ENCODE results near the gene CYB561. TPM values are rescaled to one million over a fixed set of nuclear protein-coding genes. Genes with fewer than 3 reads are reported as not detected.

The CYB561 gene
- total and polyA plus RNA-seq, 3 experiments from 2014 or later, result 14.3 to 42.7 (median 16.6) TPM

- CTCF ChIA-PET, result interaction anchor here (0.9 to 10.0 kb wide), 5 partner anchors 10 to 182 kb away, joined by 3 to 206 read pairs (median 5); partner anchors contain the start of gene ACE
- no peaks in the 10 kb centered on the region for H3K27me3 Mint-ChIP-seq
- H3K4me3 ChIP-seq (ENCODE audit: low read length), result no peak overlapping the region
- peaks cover 46 to 79% (median 48%) of the 10 kb centered on the region in 3 donors for H3K4me1 Mint-ChIP-seq
- peaks cover 46% of the 10 kb centered on the region for H3K4me1 ChIP-seq (ENCODE audit: insufficient read depth, low read length)
- DNase-seq, result no peak
- peaks cover 2 to 28% (median 6%) of the 10 kb centered on the region in 3 donors for H3K36me3 Mint-ChIP-seq
- no peaks in the 10 kb centered on the region for H3K27me3 ChIP-seq (ENCODE audit: insufficient read depth, low read length, poor library complexity, severe bottlenecking)
- no peak overlapping the region for H3K27ac ChIP-seq (ENCODE audit: low read depth, low read length)
- no peaks in the 10 kb centered on the region for H3K9me3 ChIP-seq (ENCODE audit: low read length)
- peak overlapping the region in 7 of 8 donors; percentile 22 to 88 (median 54) for H3K27ac Mint-ChIP-seq
- no peaks in the 10 kb centered on the region for H3K9me3 Mint-ChIP-seq
- POLR2A ChIA-PET, result interaction anchor here (0.5 to 2.9 kb wide), 2 partner anchors 11 to 179 kb away, joined by 3 to 17 read pairs; no protein-coding TSS in a partner anchor
- no peak overlapping the region for H3K4me3 Mint-ChIP-seq
- H3K36me3 ChIP-seq (ENCODE audit: insufficient read depth, low read length), result no peaks in the 10 kb centered on the region
Measured at GRCh38 chr17:63429766-63430165, 16.3 kb downstream of the CYB561 start.

GRCh38 chr17:63426917-63427308 lies 19.2 kb downstream of the CYB561 start:
- H3K27ac ChIP-seq (ENCODE audit: low read depth, low read length), result no peak overlapping the region
- Mint-ChIP-seq H3K36me3 (peaks cover 0 to 6% (median 0%) of the 10 kb centered on the region in 3 donors), H3K4me1 (peaks cover 32 to 54% (median 35%) of the 10 kb centered on the region in 3 donors), H3K27ac (peak overlapping the region; percentile 81 to 90 (median 86)), H3K4me3 (peak overlapping the region in 5 of 7 donors; percentile 9 to 75 (median 70)), H3K27me3 (no peaks in the 10 kb centered on the region), H3K9me3 (no peaks in the 10 kb centered on the region)
- no peaks in the 10 kb centered on the region for H3K9me3 ChIP-seq (ENCODE audit: low read length)
- no peaks in the 10 kb centered on the region for H3K36me3 ChIP-seq (ENCODE audit: insufficient read depth, low read length)
- CTCF ChIA-PET, result interaction anchor here (1.2 to 10.0 kb wide), 11 partner anchors 8 to 283 kb away, joined by 4 to 206 read pairs (median 9); partner anchors contain the start of gene ACE
- H3K4me3 ChIP-seq (ENCODE audit: low read length), result no peak overlapping the region
- POLR2A ChIA-PET, result interaction anchor here (0.7 to 1.8 kb wide), 4 partner anchors 50 to 271 kb away, joined by 3 to 9 read pairs (median 4); partner anchors contain the start of gene ACE
- H3K27me3 ChIP-seq (ENCODE audit: insufficient read depth, low read length, poor library complexity, severe bottlenecking), result no peaks in the 10 kb centered on the region
- peaks cover 32% of the 10 kb centered on the region for H3K4me1 ChIP-seq (ENCODE audit: insufficient read depth, low read length)
- no peak for DNase-seq

- Histone ChIP-seq H3K27me3 (ENCODE audit: insufficient read depth, low read length, poor library complexity, severe bottlenecking) (no peaks in the 10 kb centered on the region), H3K27ac (ENCODE audit: low read depth, low read length) (no peak overlapping the region), H3K4me3 (ENCODE audit: low read length) (no peak overlapping the region), H3K9me3 (ENCODE audit: low read length) (no peaks in the 10 kb centered on the region), H3K36me3 (ENCODE audit: insufficient read depth, low read length) (no peaks in the 10 kb centered on the region), H3K4me1 (ENCODE audit: insufficient read depth, low read length) (peaks cover 32% of the 10 kb centered on the region)
- Mint-ChIP-seq H3K9me3 (no peaks in the 10 kb centered on the region), H3K27me3 (no peaks in the 10 kb centered on the region), H3K4me3 (peak overlapping the region in 3 of 7 donors; percentile 70 to 75 (median 71)), H3K36me3 (peaks cover 0 to 7% (median 0%) of the 10 kb centered on the region in 3 donors), H3K27ac (peak overlapping the region in 6 of 8 donors; percentile 51 to 90 (median 82)), H3K4me1 (peaks cover 32 to 52% (median 35%) of the 10 kb centered on the region in 3 donors)
- DNase-seq, result no peak
- ChIA-PET CTCF (interaction anchor here (0.6 to 10.0 kb wide), 37 partner anchors 9 to 296 kb away, joined by 3 to 206 read pairs (median 4); partner anchors contain the start of genes ACE, CYB561, DCAF7 and MAP3K3), POLR2A (interaction anchor here (0.7 to 1.8 kb wide), 5 partner anchors 8 to 269 kb away, joined by 3 to 9 read pairs (median 6); partner anchors contain the start of gene ACE)
Measured at GRCh38 chr17:63426041-63426916, 19.8 kb downstream of the CYB561 start.

- Mint-ChIP-seq H3K36me3 (peaks cover 0 to 14% (median 0%) of the 10 kb centered on the region in 3 donors), H3K9me3 (no peaks in the 10 kb centered on the region), H3K4me3 (peak overlapping the region; percentile 47 to 74 (median 62)), H3K27me3 (no peaks in the 10 kb centered on the region), H3K27ac (peak overlapping the region in 7 of 8 donors; percentile 31 to 81 (median 68)), H3K4me1 (peaks cover 35 to 51% (median 37%) of the 10 kb centered on the region in 3 donors)
- H3K27ac ChIP-seq (ENCODE audit: low read depth, low read length), result no peak overlapping the region
- CTCF ChIA-PET, result interaction anchor here (0.6 to 10.0 kb wide), 36 partner anchors 9 to 296 kb away, joined by 3 to 206 read pairs (median 4); partner anchors contain the start of genes ACE, CYB561, DCAF7 and MAP3K3
- H3K4me1 ChIP-seq (ENCODE audit: insufficient read depth, low read length), result peaks cover 36% of the 10 kb centered on the region
- no peaks in the 10 kb centered on the region for H3K27me3 ChIP-seq (ENCODE audit: insufficient read depth, low read length, poor library complexity, severe bottlenecking)
- POLR2A ChIA-PET, result interaction anchor here (1.3 to 1.8 kb wide), 4 partner anchors 9 to 269 kb away, joined by 3 to 9 read pairs (median 7); no protein-coding TSS in a partner anchor
- DNase-seq, result peak; percentile 50 to 78 (median 62)
- no peaks in the 10 kb centered on the region for H3K36me3 ChIP-seq (ENCODE audit: insufficient read depth, low read length)
- no peak overlapping the region for H3K4me3 ChIP-seq (ENCODE audit: low read length)
- no peaks in the 10 kb centered on the region for H3K9me3 ChIP-seq (ENCODE audit: low read length)
Measured at GRCh38 chr17:63425483-63425882, 20.6 kb downstream of the CYB561 start.

GRCh38 chr17:63423963-63424362 lies 22.1 kb downstream of the CYB561 start:
- no peak overlapping the region for H3K27ac ChIP-seq (ENCODE audit: low read depth, low read length)
- peaks cover 0 to 20% (median 0%) of the 10 kb centered on the region in 3 donors for H3K36me3 Mint-ChIP-seq
- no peaks in the 10 kb centered on the region for H3K27me3 ChIP-seq (ENCODE audit: insufficient read depth, low read length, poor library complexity, severe bottlenecking)
- ChIA-PET CTCF (interaction anchor here (2.8 to 10.0 kb wide), 3 partner anchors 11 to 188 kb away, joined by 18 to 174 read pairs (median 45); no protein-coding TSS in a partner anchor), POLR2A (no interaction called here)
- peak overlapping the region in 1 of 8 donors; percentile 20 for H3K27ac Mint-ChIP-seq
- H3K4me1 Mint-ChIP-seq, result peaks cover 42 to 52% (median 51%) of the 10 kb centered on the region in 3 donors
- H3K4me1 ChIP-seq (ENCODE audit: insufficient read depth, low read length), result peaks cover 50% of the 10 kb centered on the region
- no peak overlapping the region for H3K4me3 ChIP-seq (ENCODE audit: low read length)
- H3K4me3 Mint-ChIP-seq, result no peak overlapping the region
- H3K9me3 ChIP-seq (ENCODE audit: low read length), result no peaks in the 10 kb centered on the region
- H3K36me3 ChIP-seq (ENCODE audit: insufficient read depth, low read length), result no peaks in the 10 kb centered on the region
- DNase-seq, result no peak
- no peaks in the 10 kb centered on the region for H3K9me3 Mint-ChIP-seq
- no peaks in the 10 kb centered on the region for H3K27me3 Mint-ChIP-seq

- no peak for DNase-seq
- Mint-ChIP-seq H3K36me3 (peaks cover 0 to 24% (median 0%) of the 10 kb centered on the region in 3 donors), H3K4me1 (peaks cover 39 to 49% (median 48%) of the 10 kb centered on the region in 3 donors), H3K27ac (peak overlapping the region in 1 of 8 donors; percentile 32), H3K27me3 (no peaks in the 10 kb centered on the region), H3K4me3 (no peak overlapping the region), H3K9me3 (no peaks in the 10 kb centered on the region)
- Histone ChIP-seq H3K27me3 (ENCODE audit: insufficient read depth, low read length, poor library complexity, severe bottlenecking) (no peaks in the 10 kb centered on the region), H3K27ac (ENCODE audit: low read depth, low read length) (no peak overlapping the region), H3K9me3 (ENCODE audit: low read length) (no peaks in the 10 kb centered on the region), H3K4me3 (ENCODE audit: low read length) (no peak overlapping the region), H3K4me1 (ENCODE audit: insufficient read depth, low read length) (peaks cover 48% of the 10 kb centered on the region), H3K36me3 (ENCODE audit: insufficient read depth, low read length) (no peaks in the 10 kb centered on the region)
- CTCF ChIA-PET, result interaction anchor here (2.8 to 10.0 kb wide), 2 partner anchors 56 to 188 kb away, joined by 18 to 174 read pairs; no protein-coding TSS in a partner anchor
- POLR2A ChIA-PET, result no interaction called here
Measured at GRCh38 chr17:63423251-63423950, 22.7 kb downstream of the CYB561 start.
